ENCODE measurements around the gene ARHGEF4. TPM values are rescaled to one million over a fixed set of nuclear protein-coding genes. Genes with fewer than 3 reads are reported as not detected.
A peak's percentile ranks its signal among the peaks of the same experiment; 100 is the strongest.

Gene ARHGEF4
- 10 to 100 TPM; 15.8 to 32.4 (median 20.6) TPM for total RNA-seq
- 1 to 10 TPM in 2 of 3 donors, not detected in 1; 1.7 to 3.0 TPM for polyA plus RNA-seq

GRCh38 chr2:130836501-130837174 is at the start of gene ARHGEF4:
ARHGEF4 (plus strand) TSS chr2:130836914; CDS start chr2:130836954, 40 bp downstream.
- 2 to 4% methylated on average over 70 of the region's 70 CpGs for WGBS, 2 donors
- no peaks in the 10 kb centered on the region for H3K36me3 ChIP-seq
- no peaks in the 10 kb centered on the region for H3K9me3 ChIP-seq
- no peak within 1 kb of the TSS for H3K27ac ChIP-seq
- peaks cover 0 to 10% (median 9%) of the 10 kb centered on the region in 4 donors for H3K4me1 ChIP-seq
- DNase-seq = no peak
- intact Hi-C loops (cut with DNase I) = no loop called here
- TF ChIP-seq EP300 (IDR thresholded peaks at IDR 0.05) (no peak), POLR2A (IDR thresholded peaks at IDR 0.05) (no peak), CTCF (IDR thresholded peaks at IDR 0.05) (no peak), POLR2AphosphoS5 (IDR thresholded peaks at IDR 0.05) (no peak)
- peak within 1 kb of the TSS in 3 of 4 donors; percentile 9 to 35 (median 15) for H3K4me3 ChIP-seq
- peaks cover 15 to 60% (median 25%) of the 10 kb centered on the region in 3 donors for H3K27me3 ChIP-seq

GRCh38 chr2:130787841-130788240 is 48.9 kb upstream of the ARHGEF4 start:
- 89 to 91% methylated on average over 17 of the region's 17 CpGs for WGBS, 2 donors
- no peaks in the 10 kb centered on the region for H3K9me3 ChIP-seq
- TF ChIP-seq POLR2AphosphoS5 (IDR thresholded peaks at IDR 0.05) (no peak), POLR2A (IDR thresholded peaks at IDR 0.05) (no peak), EP300 (IDR thresholded peaks at IDR 0.05) (no peak), CTCF (IDR thresholded peaks at IDR 0.05) (no peak)
- DNase-seq = no peak
- no peaks in the 10 kb centered on the region for H3K36me3 ChIP-seq
- H3K27ac ChIP-seq = no peak overlapping the region
- H3K4me3 ChIP-seq = no peak overlapping the region
- H3K4me1 ChIP-seq = no peaks in the 10 kb centered on the region
- H3K27me3 ChIP-seq = no peaks in the 10 kb centered on the region
- intact Hi-C loops (cut with DNase I) = no loop called here

GRCh38 chr2:130790312-130790711 is 46.4 kb upstream of the ARHGEF4 start:
- no peaks in the 10 kb centered on the region for H3K4me1 ChIP-seq
- WGBS, 2 donors = 72 to 75% methylated on average over 2 of the region's 2 CpGs
- no peak overlapping the region for H3K27ac ChIP-seq
- no peak for TF ChIP-seq POLR2A (IDR thresholded peaks at IDR 0.05)
- TF ChIP-seq EP300 (IDR thresholded peaks at IDR 0.05) = no peak
- H3K27me3 ChIP-seq = no peaks in the 10 kb centered on the region
- no peak for DNase-seq
- intact Hi-C loops (cut with DNase I) = no loop called here
- H3K4me3 ChIP-seq = no peak overlapping the region
- H3K9me3 ChIP-seq = no peaks in the 10 kb centered on the region
- H3K36me3 ChIP-seq = no peaks in the 10 kb centered on the region

- no peaks in the 10 kb centered on the region for H3K27me3 ChIP-seq
- WGBS, 2 donors = 70 to 88% methylated on average over 9 of the region's 9 CpGs
- no peaks in the 10 kb centered on the region for H3K4me1 ChIP-seq
- DNase-seq = no peak
- H3K4me3 ChIP-seq = no peak overlapping the region
- H3K36me3 ChIP-seq = no peaks in the 10 kb centered on the region
- H3K9me3 ChIP-seq = no peaks in the 10 kb centered on the region
- intact Hi-C loops (cut with DNase I) = no loop called here
- H3K27ac ChIP-seq = no peak overlapping the region
- no peak for TF ChIP-seq POLR2AphosphoS5 (IDR thresholded peaks at IDR 0.05)
- no peak for TF ChIP-seq CTCF (IDR thresholded peaks at IDR 0.05)
- TF ChIP-seq EP300 (IDR thresholded peaks at IDR 0.05) = no peak
- TF ChIP-seq POLR2A (IDR thresholded peaks at IDR 0.05) = no peak
These were observed 45.7 kb upstream of the ARHGEF4 start for GRCh38 chr2:130790804-130791616.

- Histone ChIP-seq H3K36me3 (no peaks in the 10 kb centered on the region), H3K27me3 (no peaks in the 10 kb centered on the region), H3K4me1 (no peaks in the 10 kb centered on the region), H3K9me3 (no peaks in the 10 kb centered on the region), H3K4me3 (no peak overlapping the region), H3K27ac (no peak overlapping the region)
- DNase-seq = no peak
- intact Hi-C loops (cut with DNase I) = no loop called here
- 12 to 44% methylated on average over 4 of the region's 4 CpGs for WGBS, 2 donors
- no peak for TF ChIP-seq POLR2AphosphoS5 (IDR thresholded peaks at IDR 0.05)
- no peak for TF ChIP-seq POLR2A (IDR thresholded peaks at IDR 0.05)
- TF ChIP-seq EP300 (IDR thresholded peaks at IDR 0.05) = no peak
- TF ChIP-seq CTCF (IDR thresholded peaks at IDR 0.05) = no peak
These were observed 45.1 kb upstream of the ARHGEF4 start for GRCh38 chr2:130791617-130791939.

Measured in sigmoid colon (tissue), 7 donors.